ENCODE data around the gene AKT3. TPM values are rescaled to one million over a fixed set of nuclear protein-coding genes. Genes with fewer than 3 reads are reported as not detected.

The AKT3 gene
- total RNA-seq, 5 donors from 2014 or later (not counting 1 experiment from before 2014, with no cell fraction given): 94.5 to 124 (median 112) TPM

DNA sequence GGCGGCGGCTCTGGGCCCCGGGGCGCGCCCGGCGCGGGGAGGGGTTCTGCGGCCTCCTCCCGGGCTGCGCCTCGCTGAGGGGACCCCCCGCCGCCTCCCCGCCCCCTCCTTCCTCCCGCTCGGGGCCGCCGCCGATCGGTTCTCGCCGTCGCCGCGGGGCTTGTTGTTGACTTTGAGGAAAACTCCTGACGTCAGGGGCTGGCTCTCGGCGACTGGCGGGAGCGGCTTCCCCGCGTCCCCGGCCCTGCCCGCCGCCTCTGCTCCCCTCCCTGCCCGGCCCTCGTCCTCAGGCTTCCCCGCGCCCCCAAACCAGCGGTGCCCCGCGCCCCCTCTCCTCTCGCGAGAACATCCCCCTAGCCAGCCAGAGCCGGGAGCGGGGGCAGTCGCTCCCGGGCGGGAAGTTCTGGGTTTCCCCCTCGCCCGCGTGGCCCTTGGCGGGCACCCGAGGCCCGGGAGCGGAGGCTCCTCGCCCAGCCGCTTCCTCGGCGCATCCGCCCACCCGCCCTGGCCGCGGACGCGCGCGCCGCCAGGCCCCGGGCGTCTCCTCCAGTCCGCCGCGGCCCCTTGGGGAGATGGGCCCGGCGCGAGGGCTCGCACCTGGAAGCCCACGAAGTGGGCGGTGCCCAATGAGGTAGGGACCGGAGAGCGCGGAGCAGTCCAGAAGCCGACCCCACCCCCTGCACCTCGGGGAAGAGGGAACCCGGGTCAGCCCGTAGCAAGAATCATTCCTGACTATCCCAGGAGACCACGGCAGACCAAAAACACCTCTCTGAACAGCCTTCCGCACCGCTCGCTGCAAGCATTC is 611 bp upstream of the AKT3 start:
- Mint-ChIP-seq H3K27me3 (peaks cover 0 to 4% of the 10 kb centered on the region in 2 donors), H3K27ac (peak overlapping the region; percentile 93 to 95), H3K36me3 (no peaks in the 10 kb centered on the region), H3K4me1 (peaks cover 33 to 37% (median 36%) of the 10 kb centered on the region in 3 donors), H3K9me3 (no peaks in the 10 kb centered on the region), H3K4me3 (peak overlapping the region; percentile 86 to 93 (median 91))
- ChIA-PET CTCF (interaction anchor here in 1 of 2 donors (0.6 kb wide), 1 partner anchor 115 kb away, joined by 4 read pairs; no protein-coding TSS in a partner anchor), POLR2A (interaction anchor here in 1 of 2 donors (0.7 to 1.1 kb wide), 3 partner anchors 13 to 803 kb away, joined by 5 to 9 read pairs (median 7); partner anchors contain the start of gene DESI2)
- H3K4me1 ChIP-seq (ENCODE audit: control insufficient read depth in 1 of 2, extremely low read depth in 1 of 2, insufficient read depth in 2 of 2, low read length in 2 of 2): peaks cover 0 to 12% of the 10 kb centered on the region in 2 experiments
- DNase-seq: peak in 33 of 35 experiments; percentile 64 to 92 (median 79)
- peak; percentile 31 to 61 (median 44) for ATAC-seq (replicated peaks in 1 of 4)
- H3K36me3 ChIP-seq (ENCODE audit: control insufficient read depth in 2 of 2, extremely low read depth in 1 of 2, insufficient read depth in 1 of 2, low read length in 1 of 2): no peaks in the 10 kb centered on the region
- H3K27me3 ChIP-seq (replicated peaks in 1 of 2; ENCODE audit: control insufficient read depth in 2 of 2, extremely low read depth in 1 of 2, insufficient read depth in 2 of 2, low read length in 1 of 2): peaks cover 0 to 2% of the 10 kb centered on the region in 2 experiments
- no peaks in the 10 kb centered on the region for H3K9me3 ChIP-seq
- H3K27ac ChIP-seq (ENCODE audit: low read length): peak overlapping the region; percentile 78
- H3K4me3 ChIP-seq (ENCODE audit: control insufficient read depth in 1 of 2, extremely low read depth in 1 of 2, low read length in 1 of 2): peak overlapping the region; percentile 69 to 75
- 0% methylated on average over 89 of the region's 92 CpGs for WGBS (ENCODE audit: insufficient coverage)

DNA sequence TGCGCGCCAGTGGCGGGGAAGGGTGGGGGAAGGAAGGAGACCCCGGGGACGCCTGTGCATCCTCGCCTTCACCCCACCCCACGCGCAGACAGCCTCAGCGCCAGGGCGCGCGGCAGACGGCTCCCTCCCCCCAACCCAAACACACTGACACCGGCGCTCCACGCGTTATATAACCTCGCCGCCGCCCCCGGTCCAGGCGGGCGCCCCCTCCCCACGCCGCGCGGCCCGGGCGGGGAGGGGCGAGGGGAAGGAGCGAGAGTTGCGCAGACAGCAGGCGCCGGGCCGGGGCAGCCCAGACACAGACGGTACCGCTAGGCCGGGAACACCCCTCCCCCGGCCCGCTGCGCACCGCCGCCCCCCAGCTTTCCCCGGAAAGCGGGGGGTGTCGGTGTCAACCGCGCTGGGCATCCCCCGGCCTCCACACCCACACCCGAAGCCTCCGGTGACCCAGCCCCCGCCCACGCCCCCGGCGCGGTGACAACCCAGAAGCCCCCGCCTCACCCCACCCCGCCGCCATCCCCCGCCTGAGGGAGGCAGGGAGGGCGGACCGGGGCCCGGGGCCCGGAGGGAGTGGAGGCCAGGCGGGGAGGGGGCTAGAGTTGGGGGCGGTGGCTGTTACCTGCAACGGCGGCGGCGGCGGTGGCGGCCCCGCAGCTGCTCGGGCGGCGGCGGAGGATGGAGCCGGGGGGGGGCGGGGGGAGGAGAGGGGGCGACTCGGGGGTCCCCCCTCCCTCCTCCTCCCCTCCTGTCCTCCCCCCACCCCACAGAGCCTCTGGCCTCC is 432 bp downstream of the AKT3 start:
- Mint-ChIP-seq H3K4me3 (peak overlapping the region; percentile 93 to 96 (median 93)), H3K27ac (peak overlapping the region; percentile 96 to 97), H3K27me3 (no peaks in the 10 kb centered on the region), H3K9me3 (no peaks in the 10 kb centered on the region), H3K36me3 (no peaks in the 10 kb centered on the region), H3K4me1 (peaks cover 42 to 46% (median 44%) of the 10 kb centered on the region in 3 donors)
- Histone ChIP-seq H3K9me3 (no peaks in the 10 kb centered on the region), H3K4me3 (ENCODE audit: control insufficient read depth in 1 of 2, extremely low read depth in 1 of 2, low read length in 1 of 2) (peak overlapping the region; percentile 2 to 69), H3K27me3 (replicated peaks in 1 of 2; ENCODE audit: control insufficient read depth in 2 of 2, extremely low read depth in 1 of 2, insufficient read depth in 2 of 2, low read length in 1 of 2) (no peaks in the 10 kb centered on the region), H3K27ac (ENCODE audit: low read length) (peak overlapping the region; percentile 91), H3K4me1 (ENCODE audit: control insufficient read depth in 1 of 2, extremely low read depth in 1 of 2, insufficient read depth in 2 of 2, low read length in 2 of 2) (peaks cover 0 to 14% of the 10 kb centered on the region in 2 experiments), H3K36me3 (ENCODE audit: control insufficient read depth in 2 of 2, extremely low read depth in 1 of 2, insufficient read depth in 1 of 2, low read length in 1 of 2) (no peaks in the 10 kb centered on the region)
- ChIA-PET POLR2A (interaction anchor here (0.6 to 1.5 kb wide), 6 partner anchors 11 to 804 kb away, joined by 5 to 9 read pairs (median 7); partner anchors contain the start of gene DESI2 (in 1 of the 2)), CTCF (interaction anchor here (0.6 to 0.7 kb wide), 3 partner anchors 8 to 198 kb away, joined by 3 read pairs; no protein-coding TSS in a partner anchor)
- ATAC-seq (replicated peaks in 1 of 4) (peak; percentile 37 to 49 (median 44)), DNase-seq (peak; percentile 41 to 80 (median 64))
- 0% methylated on average over 7 of the region's 81 CpGs for WGBS (ENCODE audit: insufficient coverage)

GRCh38 chr1:243848858-243849420 is 1.1 kb downstream of the AKT3 start:
- ATAC-seq (replicated peaks in 1 of 4) (peak; percentile 5 to 15 (median 10)), DNase-seq (peak in 8 of 35 experiments; percentile 7 to 74 (median 38))
- Mint-ChIP-seq H3K27me3 (no peaks in the 10 kb centered on the region), H3K4me3 (peak overlapping the region; percentile 93 to 96 (median 93)), H3K36me3 (no peaks in the 10 kb centered on the region), H3K27ac (peak overlapping the region; percentile 96 to 97), H3K9me3 (no peaks in the 10 kb centered on the region), H3K4me1 (peaks cover 46 to 51% (median 48%) of the 10 kb centered on the region in 3 donors)
- Histone ChIP-seq H3K4me1 (ENCODE audit: control insufficient read depth in 1 of 2, extremely low read depth in 1 of 2, insufficient read depth in 2 of 2, low read length in 2 of 2) (peaks cover 0 to 14% of the 10 kb centered on the region in 2 experiments), H3K4me3 (ENCODE audit: control insufficient read depth in 1 of 2, extremely low read depth in 1 of 2, low read length in 1 of 2) (peak overlapping the region; percentile 68 to 69), H3K9me3 (no peaks in the 10 kb centered on the region), H3K27ac (ENCODE audit: low read length) (peak overlapping the region; percentile 91), H3K27me3 (replicated peaks in 1 of 2; ENCODE audit: control insufficient read depth in 2 of 2, extremely low read depth in 1 of 2, insufficient read depth in 2 of 2, low read length in 1 of 2) (no peaks in the 10 kb centered on the region), H3K36me3 (ENCODE audit: control insufficient read depth in 2 of 2, extremely low read depth in 1 of 2, insufficient read depth in 1 of 2, low read length in 1 of 2) (no peaks in the 10 kb centered on the region)
- CTCF ChIA-PET: interaction anchor here in 1 of 2 donors (0.7 to 1.2 kb wide), 2 partner anchors 9 to 21 kb away, joined by 3 read pairs; no protein-coding TSS in a partner anchor
- POLR2A ChIA-PET: interaction anchor here in 1 of 2 donors (0.6 to 1.5 kb wide), 2 partner anchors 10 to 197 kb away, joined by 3 to 7 read pairs; no protein-coding TSS in a partner anchor
- 1% methylated on average over 11 of the region's 19 CpGs for WGBS (ENCODE audit: insufficient coverage)

- no peaks in the 10 kb centered on the region for H3K27me3 ChIP-seq (replicated peaks in 1 of 2; ENCODE audit: control insufficient read depth in 2 of 2, extremely low read depth in 1 of 2, insufficient read depth in 2 of 2, low read length in 1 of 2)
Measured at GRCh38 chr1:243848165-243848857, 1.7 kb downstream of the AKT3 start.

GRCh38 chr1:243846761-243847160 is 3.3 kb downstream of the AKT3 start:
- no peak overlapping the region for H3K27ac ChIP-seq (ENCODE audit: low read length)
- H3K36me3 Mint-ChIP-seq: peaks cover 7% of the 10 kb centered on the region
- no peak for ATAC-seq (replicated peaks in 1 of 4)
- H3K27me3 Mint-ChIP-seq: no peaks in the 10 kb centered on the region
- POLR2A ChIA-PET: interaction anchor here (0.7 to 0.8 kb wide), 2 partner anchors 8 to 228 kb away, joined by 3 read pairs; no protein-coding TSS in a partner anchor
- peaks cover 61 to 68% (median 62%) of the 10 kb centered on the region in 3 donors for H3K4me1 Mint-ChIP-seq
- peak overlapping the region; percentile 69 to 80 for H3K27ac Mint-ChIP-seq
- CTCF ChIA-PET: no interaction called here
- H3K9me3 ChIP-seq: no peaks in the 10 kb centered on the region
- no peak for DNase-seq
- no peak overlapping the region for H3K4me3 ChIP-seq (ENCODE audit: control insufficient read depth in 1 of 2, extremely low read depth in 1 of 2, low read length in 1 of 2)
- H3K4me3 Mint-ChIP-seq: no peak overlapping the region
- no peaks in the 10 kb centered on the region for H3K27me3 ChIP-seq (replicated peaks in 1 of 2; ENCODE audit: control insufficient read depth in 2 of 2, extremely low read depth in 1 of 2, insufficient read depth in 2 of 2, low read length in 1 of 2)
- peaks cover 0 to 2% (median 0%) of the 10 kb centered on the region in 3 donors for H3K9me3 Mint-ChIP-seq
- peaks cover 2 to 16% of the 10 kb centered on the region in 2 experiments for H3K4me1 ChIP-seq (ENCODE audit: control insufficient read depth in 1 of 2, extremely low read depth in 1 of 2, insufficient read depth in 2 of 2, low read length in 2 of 2)
- WGBS (ENCODE audit: insufficient coverage): no CpG with 5 or more reads among the region's 1 CpG
- H3K36me3 ChIP-seq (ENCODE audit: control insufficient read depth in 2 of 2, extremely low read depth in 1 of 2, insufficient read depth in 1 of 2, low read length in 1 of 2): no peaks in the 10 kb centered on the region

More at GRCh38 chr1:243848165-243848857, 1.7 kb downstream of the AKT3 start:
- ChIA-PET POLR2A (interaction anchor here in 1 of 2 donors (0.6 to 1.5 kb wide), 2 partner anchors 10 to 197 kb away, joined by 3 to 7 read pairs; no protein-coding TSS in a partner anchor), CTCF (interaction anchor here in 1 of 2 donors (0.7 to 1.2 kb wide), 2 partner anchors 10 to 20 kb away, joined by 3 read pairs; no protein-coding TSS in a partner anchor)
- DNase-seq (no peak), ATAC-seq (replicated peaks in 1 of 4) (no peak)
- Mint-ChIP-seq H3K9me3 (peaks cover 0 to 1% (median 0%) of the 10 kb centered on the region in 3 donors), H3K4me1 (peaks cover 49 to 56% (median 52%) of the 10 kb centered on the region in 3 donors), H3K36me3 (peaks cover 2% of the 10 kb centered on the region), H3K27me3 (no peaks in the 10 kb centered on the region), H3K4me3 (peak overlapping the region; percentile 93 to 96 (median 93)), H3K27ac (peak overlapping the region; percentile 96 to 97)
- Histone ChIP-seq H3K36me3 (ENCODE audit: control insufficient read depth in 2 of 2, extremely low read depth in 1 of 2, insufficient read depth in 1 of 2, low read length in 1 of 2) (no peaks in the 10 kb centered on the region), H3K4me1 (ENCODE audit: control insufficient read depth in 1 of 2, extremely low read depth in 1 of 2, insufficient read depth in 2 of 2, low read length in 2 of 2) (peaks cover 0 to 14% of the 10 kb centered on the region in 2 experiments), H3K27ac (ENCODE audit: low read length) (peak overlapping the region; percentile 91), H3K9me3 (no peaks in the 10 kb centered on the region), H3K4me3 (ENCODE audit: control insufficient read depth in 1 of 2, extremely low read depth in 1 of 2, low read length in 1 of 2) (peak overlapping the region; percentile 68 to 69)
- no CpG with 5 or more reads among the region's 5 CpGs for WGBS (ENCODE audit: insufficient coverage)

All from T-cell (primary cell).